22Rv1 (cell line): ENCODE results near the gene SSTR1.

Experiments
- CTCF ChIP-seq: fragments of 450-650 bp; IDR thresholded peaks from 2 replicates; pipeline ENCODE4 v1.5.1; 2017; ENCODE audit warnings: mild to moderate bottlenecking
- ZFX ChIP-seq: fragments of 450-650 bp; IDR thresholded peaks from 2 replicates; pipeline ENCODE4 v1.6.1; 2017; ENCODE audit warnings: antibody characterized with exemption, borderline replicate concordance

- TF ChIP-seq CTCF (no peak), ZFX (no peak)
These were observed 8.6 kb upstream of the SSTR1 start for GRCh38 chr14:38199076-38199475.
